HepG2 (cell line): ENCODE results near the gene H19. TPM values are rescaled to one million over a fixed set of nuclear protein-coding genes. Genes with fewer than 3 reads are reported as not detected.

Experiments used
- CREB3 ChIP-seq: sonication (generic); formaldehyde crosslinking; IDR thresholded peaks from 2 replicates; pipeline ENCODE4 v1.5.0; 2020; ENCODE audit warnings: missing genetic modification reagents
- CTCF ChIP-seq: sonication (generic); formaldehyde crosslinking; IDR thresholded peaks from 2 replicates; pipeline ENCODE4 v1.5.0; 2020; ENCODE audit warnings: mild to moderate bottlenecking, missing genetic modification reagents, moderate library complexity
- FIP1L1 ChIP-seq: fragments of 200-400 bp; formaldehyde crosslinking; IDR thresholded peaks from 2 replicates; pipeline ENCODE4 v1.6.1; 2018; ENCODE audit warnings: low read depth, mild to moderate bottlenecking, low read length, moderate library complexity, borderline replicate concordance; ENCODE audit not compliant: insufficient read depth
- GATAD2A ChIP-seq: IDR thresholded peaks from 2 replicates; pipeline ENCODE4 v1.6.1; 2016
- GLMP ChIP-seq: sonication (generic); formaldehyde crosslinking; IDR thresholded peaks from 2 replicates; pipeline ENCODE4 v1.9.0; 2021; ENCODE audit warnings: missing genetic modification reagents, mild to moderate bottlenecking, borderline replicate concordance
- MED1 ChIP-seq: sonication (generic); formaldehyde crosslinking; IDR thresholded peaks from 2 replicates; pipeline ENCODE4 v1.4.0; 2020; ENCODE audit warnings: missing genetic modification reagents
- NR2C2 ChIP-seq: sonication (generic); formaldehyde crosslinking; IDR thresholded peaks from 2 replicates; pipeline ENCODE4 v1.4.0; 2020; ENCODE audit warnings: missing genetic modification reagents, mild to moderate bottlenecking, moderate library complexity, borderline replicate concordance
- NR2F6 ChIP-seq, 2 experiments: IDR thresholded peaks; 2 replicates each; pipeline ENCODE4 v1.6.1; 2016; ENCODE audit warnings: antibody characterized with exemption in 1 of 2, mild to moderate bottlenecking in 1 of 2
- PATZ1 ChIP-seq: sonication (generic); formaldehyde crosslinking; IDR thresholded peaks from 2 replicates; pipeline ENCODE4 v1.4.0; 2020; ENCODE audit warnings: missing genetic modification reagents
- THAP11 ChIP-seq: IDR thresholded peaks from 2 replicates; pipeline ENCODE4 v1.6.1; 2016; ENCODE audit warnings: missing biosample characterization, missing genetic modification reagents
- ZBTB46 ChIP-seq: sonication (generic); formaldehyde crosslinking; IDR thresholded peaks from 2 replicates; pipeline ENCODE4 v1.4.0; 2020; ENCODE audit warnings: mild to moderate bottlenecking, missing genetic modification reagents, borderline replicate concordance
- ZKSCAN8 ChIP-seq: IDR thresholded peaks from 2 replicates; pipeline ENCODE4 v1.6.1; 2016; ENCODE audit warnings: borderline replicate concordance, missing genetic modification reagents, missing compliant biosample characterization
- ZNF10 ChIP-seq: sonication (generic); formaldehyde crosslinking; IDR thresholded peaks from 2 replicates; pipeline ENCODE4 v1.4.0; 2020; ENCODE audit warnings: mild to moderate bottlenecking, low read depth, missing genetic modification reagents, borderline replicate concordance
- ZNF639 ChIP-seq: conservative IDR thresholded peaks from 2 replicates; pipeline ENCODE4 v1.6.1; 2018; ENCODE audit warnings: missing genetic modification reagents
- ZNF775 ChIP-seq: sonication (generic); formaldehyde crosslinking; IDR thresholded peaks from 2 replicates; pipeline ENCODE4 v1.4.0; 2020; ENCODE audit warnings: missing genetic modification reagents, mild to moderate bottlenecking, moderate library complexity, borderline replicate concordance
- ZNF83 ChIP-seq: sonication (generic); formaldehyde crosslinking; IDR thresholded peaks from 2 replicates; pipeline ENCODE4 v1.4.0; 2020; ENCODE audit warnings: missing genetic modification reagents, mild to moderate bottlenecking, borderline replicate concordance
- ZSCAN31 ChIP-seq: sonication (generic); formaldehyde crosslinking; IDR thresholded peaks from 2 replicates; pipeline ENCODE4 v1.5.0; 2020; ENCODE audit warnings: low read depth, mild to moderate bottlenecking, missing genetic modification reagents
- polyA plus RNA-seq, 8 experiments: library from polyadenylated mRNA; depleted of rRNA in 3 of 8; stranded (reverse) in 7 of 8; unstranded in 1 of 8; fragments of >200 nt; fragmentation: Illumina TruSeq in 4 of 8; extraction: Trizol in 4 of 8; gene quantifications; 2 replicates each; pipeline versions ENCODE4 v1.2.1 to v1.2.3, GENCODE V29; 2011 to 2016; ENCODE audit warnings: low read depth in 4 of 8, missing spikeins in 1 of 8, mixed read lengths in 1 of 8; ENCODE audit not compliant: insufficient read depth in 1 of 8
- total RNA-seq, 5 experiments: library from RNA; depleted of rRNA; stranded (reverse); fragments of >200 nt; fragmentation: Illumina TruSeq; extraction: Trizol; gene quantifications; 2 replicates each; pipeline ENCODE4 v1.2.3, GENCODE V29; 2016; ENCODE audit warnings: low read depth in 1 of 5

H19 gene
- total and polyA plus RNA-seq, 2 of the 13 experiments (the other 11 are each of a cell fraction or from before 2014, with no cell fraction given): 1.2 to 2.4 TPM

GRCh38 chr11:1978720-1979473 lies 18.7 kb downstream of the H19 start (continued):
- TF ChIP-seq CTCF (CRISPR knock-in tag): no peak
- TF ChIP-seq ZNF775 (CRISPR knock-in tag): no peak
- TF ChIP-seq ZNF639 (CRISPR knock-in tag): no peak
- no peak for TF ChIP-seq NR2C2
- no peak for TF ChIP-seq ZNF83
- TF ChIP-seq FIP1L1: no peak
- TF ChIP-seq CREB3: no peak
- TF ChIP-seq NR2F6 (IDR thresholded peaks at IDR 0.05): no peak
- TF ChIP-seq NR2F6 (CRISPR knock-in tag; IDR thresholded peaks at IDR 0.05): peak; percentile 41; the same call in 1 of the 2 replicates
- TF ChIP-seq THAP11: 0 out of 2 replicates have a peak, but pooled peaks have one; percentile 26
- peak; percentile 71 for TF ChIP-seq PATZ1 (CRISPR knock-in tag)
- TF ChIP-seq ZSCAN31: no peak
- no peak for TF ChIP-seq GLMP (CRISPR knock-in tag)
- TF ChIP-seq ZBTB46 (CRISPR knock-in tag): no peak
- no peak for TF ChIP-seq ZKSCAN8 (CRISPR knock-in tag)
- TF ChIP-seq ZNF10 (CRISPR knock-in tag): no peak
- TF ChIP-seq MED1 (CRISPR knock-in tag): peak; percentile 82
- TF ChIP-seq GATAD2A (CRISPR knock-in tag): peak; percentile 73
